ENCODE results near the gene PPP1R12C.

- TF ChIP-seq CTCF (IDR thresholded peaks at IDR 0.05 in 4 of 5, conservative IDR thresholded peaks at IDR 0.05 in 1 of 5) (no peak), POLR2A (IDR thresholded peaks at IDR 0.05) (no peak)
Observed at GRCh38 chr19:55160986-55161365, 43.5 kb upstream of the PPP1R12C start.

Data from gastrocnemius medialis (tissue), 4 donors.